ENCODE measurements around the gene MORN5. TPM values are rescaled to one million over a fixed set of nuclear protein-coding genes. Genes with fewer than 3 reads are reported as not detected.
"Not testable (repeated sequence)": the region's sequence is repeated elsewhere in the genome, so short reads cannot be mapped to it uniquely, and the experiment has no call there.

Gene MORN5
- total and polyA plus RNA-seq, 2 experiments from 2014 or later = not detected

- no peak for TF ChIP-seq REST (IDR thresholded peaks at IDR 0.05; ENCODE audit: unreplicated experiment)
- no peak for TF ChIP-seq EZH2phosphoT487 (IDR thresholded peaks at IDR 0.05; ENCODE audit: unreplicated experiment)
Measured at GRCh38 chr9:122116448-122117173, 43.1 kb upstream of the MORN5 start (continued).

GRCh38 chr9:122117241-122117640 is 42.5 kb upstream of the MORN5 start:
- not testable (repeated sequence) for H4K20me1 ChIP-seq (replicated peaks; ENCODE audit: insufficient read depth); H3K9me2 ChIP-seq (ENCODE audit: insufficient read depth); DNase-seq (ENCODE audit: low spot score); H3K36me3 Mint-ChIP-seq (ENCODE audit: low read depth); ATAC-seq; H3K27ac ChIP-seq (ENCODE audit: low read depth); H2AFZ ChIP-seq; H3K27me3 ChIP-seq (ENCODE audit: insufficient read depth); H3K9me3 Mint-ChIP-seq; H3K27ac Mint-ChIP-seq; H3K79me2 ChIP-seq (replicated peaks; ENCODE audit: insufficient read depth); H3K4me3 ChIP-seq; H3F3A ChIP-seq (replicated peaks; ENCODE audit: low read depth); H3K4me2 ChIP-seq; H3K4me3 Mint-ChIP-seq; H3K36me3 ChIP-seq (ENCODE audit: insufficient read depth)
- peaks cover 13% of the 10 kb centered on the region; the same call in 1 of the 2 replicates for H3K4me1 ChIP-seq (ENCODE audit: insufficient read depth)
- Mint-ChIP-seq H3K4me1 (peaks cover 30% of the 10 kb centered on the region), H3K27me3 (ENCODE audit: insufficient read depth, low read depth, poor library complexity) (peaks cover 17% of the 10 kb centered on the region)

GRCh38 chr9:122118343-122119165 is 41.2 kb upstream of the MORN5 start:
- Mint-ChIP-seq H3K36me3 (ENCODE audit: low read depth) (no peaks in the 10 kb centered on the region), H3K27me3 (ENCODE audit: insufficient read depth, low read depth, poor library complexity) (peaks cover 12% of the 10 kb centered on the region), H3K4me3 (no peak overlapping the region), H3K9me3 (no peaks in the 10 kb centered on the region), H3K27ac (no peak overlapping the region), H3K4me1 (peaks cover 21% of the 10 kb centered on the region)
- ATAC-seq = no peak
- Histone ChIP-seq H4K20me1 (replicated peaks; ENCODE audit: insufficient read depth) (no peaks in the 10 kb centered on the region), H3F3A (replicated peaks; ENCODE audit: low read depth) (no peaks in the 10 kb centered on the region), H3K4me3 (no peak overlapping the region), H3K4me1 (ENCODE audit: insufficient read depth) (peaks cover 13% of the 10 kb centered on the region; the same call in 1 of the 2 replicates), H3K27me3 (ENCODE audit: insufficient read depth) (no peaks in the 10 kb centered on the region), H3K27ac (ENCODE audit: low read depth) (no peak overlapping the region), H3K4me2 (no peak overlapping the region), H3K79me2 (replicated peaks; ENCODE audit: insufficient read depth) (no peaks in the 10 kb centered on the region), H3K36me3 (ENCODE audit: insufficient read depth) (no peaks in the 10 kb centered on the region), H2AFZ (no peak overlapping the region), H3K9me2 (ENCODE audit: insufficient read depth) (no peaks in the 10 kb centered on the region)
- no peak for DNase-seq (ENCODE audit: low spot score)
- no peak for TF ChIP-seq CREB1 (CRISPR knock-in tag; IDR thresholded peaks at IDR 0.05; ENCODE audit: low read depth)
- no peak for TF ChIP-seq REST (IDR thresholded peaks at IDR 0.05; ENCODE audit: unreplicated experiment)
- no peak for TF ChIP-seq EZH2phosphoT487 (IDR thresholded peaks at IDR 0.05; ENCODE audit: unreplicated experiment)
